Subcutaneous abdominal adipose tissue (tissue), 5 donors: ENCODE measurements around the gene PCNP.
"Not testable (repeated sequence)": the region's sequence is repeated elsewhere in the genome, so short reads cannot be mapped to it uniquely, and the experiment has no call there.

Experiments
- H3K27ac ChIP-seq: one replicate; pipeline ENCODE4 v1.7.0; 2013; ENCODE audit warnings: low read depth, mild to moderate bottlenecking, inconsistent platforms, low read length, moderate library complexity
- H3K27me3 ChIP-seq, 5 donors: one replicate each; pipeline ENCODE4 v1.7.0; 2013; ENCODE audit warnings: low read length in 5 of 5, inconsistent platforms in 1 of 5; ENCODE audit not compliant: control insufficient read depth in 5 of 5, insufficient read depth in 4 of 5
- H3K36me3 ChIP-seq, 5 donors: one replicate each; pipeline ENCODE4 v1.7.0; 2013; ENCODE audit warnings: low read length in 5 of 5; ENCODE audit not compliant: control insufficient read depth in 5 of 5, insufficient read depth in 5 of 5
- H3K4me1 ChIP-seq, 5 donors: one replicate each; pipeline ENCODE4 v1.7.0; 2013; ENCODE audit warnings: low read length in 5 of 5, mild to moderate bottlenecking in 3 of 5, moderate library complexity in 1 of 5; ENCODE audit not compliant: control insufficient read depth in 5 of 5, insufficient read depth in 5 of 5
- H3K4me3 ChIP-seq, 5 donors: one replicate each; pipeline ENCODE4 v1.7.0; 2013; ENCODE audit warnings: low read length in 5 of 5, low read depth in 1 of 5
- H3K9ac ChIP-seq, 5 donors: one replicate each; pipeline ENCODE4 v1.7.0; 2013; ENCODE audit warnings: low read length in 5 of 5, mild to moderate bottlenecking in 4 of 5, moderate library complexity in 3 of 5
- H3K9me3 ChIP-seq, 5 donors: one replicate each; pipeline ENCODE4 v1.7.0; 2013; ENCODE audit warnings: low read length in 5 of 5; ENCODE audit not compliant: control insufficient read depth in 5 of 5
- donor health status: healthy.
- donor health status: healthy.
- donor health status: healthy.
- donor health status: healthy.
- donor health status: healthy.

PCNP gene

GRCh38 chr3:101611023-101611422 is 37.0 kb downstream of the PCNP start:
- H3K4me1 ChIP-seq: no peaks in the 10 kb centered on the region

GRCh38 chr3:101613014-101613413 is 39.0 kb downstream of the PCNP start:
- H3K27ac ChIP-seq, H3K9me3 ChIP-seq, H3K36me3 ChIP-seq, H3K27me3 ChIP-seq, H3K9ac ChIP-seq, H3K4me3 ChIP-seq, H3K4me1 ChIP-seq: not testable (repeated sequence)

More at GRCh38 chr3:101611023-101611422, 37.0 kb downstream of the PCNP start:
- H3K9ac ChIP-seq: no peak overlapping the region
- H3K36me3 ChIP-seq: no peaks in the 10 kb centered on the region
- no peaks in the 10 kb centered on the region for H3K9me3 ChIP-seq
- H3K27ac ChIP-seq: no peak overlapping the region
- H3K4me3 ChIP-seq: no peak overlapping the region
- H3K27me3 ChIP-seq: no peaks in the 10 kb centered on the region

GRCh38 chr3:101615525-101615924 is 41.5 kb downstream of the PCNP start:
- Histone ChIP-seq H3K27me3 (no peaks in the 10 kb centered on the region), H3K36me3 (no peaks in the 10 kb centered on the region), H3K9ac (no peak overlapping the region), H3K27ac (no peak overlapping the region), H3K4me1 (no peaks in the 10 kb centered on the region), H3K9me3 (peaks cover 0 to 5% (median 0%) of the 10 kb centered on the region in 5 donors), H3K4me3 (no peak overlapping the region)

GRCh38 chr3:101617478-101617877 is 43.5 kb downstream of the PCNP start:
- no peak overlapping the region for H3K27ac ChIP-seq
- no peaks in the 10 kb centered on the region for H3K36me3 ChIP-seq
- H3K9ac ChIP-seq: no peak overlapping the region
- H3K27me3 ChIP-seq: no peaks in the 10 kb centered on the region
- H3K4me3 ChIP-seq: no peak overlapping the region
- peaks cover 0 to 5% (median 0%) of the 10 kb centered on the region in 5 donors for H3K9me3 ChIP-seq
- H3K4me1 ChIP-seq: no peaks in the 10 kb centered on the region

- H3K9me3 ChIP-seq: peaks cover 0 to 5% (median 0%) of the 10 kb centered on the region in 5 donors
Measured at GRCh38 chr3:101618726-101619125, 44.7 kb downstream of the PCNP start.

GRCh38 chr3:101619734-101620133 is 45.8 kb downstream of the PCNP start:
- H3K4me3 ChIP-seq: no peak overlapping the region
- H3K9me3 ChIP-seq: peaks cover 0 to 5% (median 0%) of the 10 kb centered on the region in 5 donors
- no peaks in the 10 kb centered on the region for H3K4me1 ChIP-seq
- no peak overlapping the region for H3K27ac ChIP-seq
- no peaks in the 10 kb centered on the region for H3K36me3 ChIP-seq
- H3K27me3 ChIP-seq: no peaks in the 10 kb centered on the region
- no peak overlapping the region for H3K9ac ChIP-seq

More at GRCh38 chr3:101618726-101619125, 44.7 kb downstream of the PCNP start:
- Histone ChIP-seq H3K27me3 (no peaks in the 10 kb centered on the region), H3K27ac (no peak overlapping the region), H3K4me1 (no peaks in the 10 kb centered on the region), H3K4me3 (no peak overlapping the region), H3K9ac (no peak overlapping the region), H3K36me3 (no peaks in the 10 kb centered on the region)

- no peak overlapping the region for H3K9ac ChIP-seq
- no peaks in the 10 kb centered on the region for H3K27me3 ChIP-seq
- no peaks in the 10 kb centered on the region for H3K36me3 ChIP-seq
- H3K4me1 ChIP-seq: no peaks in the 10 kb centered on the region
- peaks cover 0 to 5% (median 0%) of the 10 kb centered on the region in 5 donors for H3K9me3 ChIP-seq
- no peak overlapping the region for H3K27ac ChIP-seq
- H3K4me3 ChIP-seq: no peak overlapping the region
Measured at GRCh38 chr3:101623656-101624055, 49.7 kb downstream of the PCNP start.

- peaks cover 0 to 2% (median 0%) of the 10 kb centered on the region in 5 donors for H3K9me3 ChIP-seq
- no peak overlapping the region for H3K9ac ChIP-seq
Measured at GRCh38 chr3:101624857-101625256, 50.9 kb downstream of the PCNP start.

GRCh38 chr3:101625879-101626278 is 51.9 kb downstream of the PCNP start:
- H3K9me3 ChIP-seq: no peaks in the 10 kb centered on the region
- no peak overlapping the region for H3K4me3 ChIP-seq
- no peaks in the 10 kb centered on the region for H3K27me3 ChIP-seq
- no peak overlapping the region for H3K9ac ChIP-seq
- no peak overlapping the region for H3K27ac ChIP-seq
- H3K36me3 ChIP-seq: no peaks in the 10 kb centered on the region
- H3K4me1 ChIP-seq: no peaks in the 10 kb centered on the region

More at GRCh38 chr3:101624857-101625256, 50.9 kb downstream of the PCNP start:
- no peaks in the 10 kb centered on the region for H3K4me1 ChIP-seq
- H3K27me3 ChIP-seq: no peaks in the 10 kb centered on the region
- H3K27ac ChIP-seq: no peak overlapping the region
- no peaks in the 10 kb centered on the region for H3K36me3 ChIP-seq
- H3K4me3 ChIP-seq: no peak overlapping the region

- no peak overlapping the region for H3K9ac ChIP-seq
- no peaks in the 10 kb centered on the region for H3K27me3 ChIP-seq
- H3K27ac ChIP-seq: no peak overlapping the region
- H3K4me3 ChIP-seq: no peak overlapping the region
- H3K9me3 ChIP-seq: no peaks in the 10 kb centered on the region
- no peaks in the 10 kb centered on the region for H3K4me1 ChIP-seq
- no peaks in the 10 kb centered on the region for H3K36me3 ChIP-seq
Measured at GRCh38 chr3:101629219-101629618, 55.2 kb downstream of the PCNP start.
